Measurements from ENCODE around the gene PSME1.

- TF ChIP-seq TP53 (CRISPR knock-in tag; IDR thresholded peaks at IDR 0.05) (no peak), CTCF (IDR thresholded peaks at IDR 0.05) (no peak), JAZF1 (CRISPR knock-in tag; IDR thresholded peaks at IDR 0.05) (no peak), PRDM15 (CRISPR knock-in tag; IDR thresholded peaks at IDR 0.05) (no peak), EMX1 (CRISPR knock-in tag; IDR thresholded peaks at IDR 0.05) (no peak), NR2C2 (CRISPR knock-in tag; IDR thresholded peaks at IDR 0.05) (no peak), NFE2L1 (CRISPR knock-in tag; IDR thresholded peaks at IDR 0.05) (no peak), MAX (CRISPR knock-in tag; IDR thresholded peaks at IDR 0.05) (no peak), ATF3 (CRISPR knock-in tag; conservative IDR thresholded peaks at IDR 0.05) (no peak), CREB1 (CRISPR knock-in tag; IDR thresholded peaks at IDR 0.05) (no peak)
Observed at GRCh38 chr14:24108336-24108874, 27.6 kb upstream of the PSME1 start.

Data from WTC11 (cell line).